Fibroblast of villous mesenchyme (primary cell): Measurements from ENCODE around the gene STUB1. TPM values are rescaled to one million over a fixed set of nuclear protein-coding genes. Genes with fewer than 3 reads are reported as not detected.

Experiments used
- DNase-seq: peaks from one replicate; pipeline ENCODE4 v3.0.0-alpha.2; 2010; ENCODE audit warnings: low read depth
- H3K4me3 ChIP-seq: 2 replicates; pipeline ENCODE4 v1.5.1; 2011; ENCODE audit warnings: low read depth, mild to moderate bottlenecking, low read length
- total RNA-seq: library from RNA; depleted of rRNA; stranded (reverse); fragments of >200 nt; gene quantifications from 2 replicates; pipeline ENCODE4 v1.2.3, GENCODE V29; 2012
- TF ChIP-seq, protein P1 (sequence below): IDR thresholded peaks from 2 replicates; pipeline ENCODE4 v1.5.1; 2012; ENCODE audit warnings: low read depth, mild to moderate bottlenecking, low read length; ENCODE audit not compliant: insufficient read depth

Gene STUB1
- total RNA-seq, 1 donor: 100 TPM

DNA sequence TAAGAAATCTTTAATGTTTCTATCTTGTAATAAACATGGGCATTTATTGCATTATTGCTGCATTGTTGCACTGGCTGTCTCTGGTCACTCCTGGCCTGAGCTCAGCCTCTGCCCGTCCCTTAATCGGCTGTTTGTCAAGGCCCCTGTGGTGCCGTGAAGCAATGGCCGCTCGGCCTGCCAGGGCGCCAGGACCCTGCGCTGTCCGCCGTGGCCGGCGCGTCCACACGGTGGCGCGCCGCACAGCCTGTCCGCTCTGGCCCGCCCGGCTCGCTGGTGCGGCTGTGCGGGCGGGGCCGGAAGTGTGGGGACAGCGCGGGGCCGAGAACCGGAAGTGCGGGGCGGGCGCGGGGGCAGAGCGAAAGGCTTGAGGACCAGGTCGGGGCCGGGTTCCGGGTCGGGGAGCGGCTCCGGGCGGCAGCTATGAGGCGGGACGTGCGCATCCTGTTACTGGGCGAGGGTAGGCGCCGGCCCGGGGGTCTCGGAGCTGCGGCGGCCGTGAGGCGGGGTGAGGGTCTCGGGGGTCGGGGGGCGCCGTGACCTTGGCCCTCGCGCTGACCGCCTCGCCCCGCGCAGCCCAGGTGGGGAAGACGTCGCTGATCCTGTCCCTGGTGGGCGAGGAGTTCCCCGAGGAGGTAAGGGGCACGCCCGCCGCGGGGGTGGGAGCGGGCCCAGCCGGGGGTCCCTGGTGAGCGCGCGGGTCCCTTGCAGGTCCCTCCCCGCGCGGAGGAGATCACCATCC is 12.3 kb upstream of the STUB1 start, which contains the start of gene RHOT2:
Gene RHOT2 (plus strand): TSS at position 353 of the 739 bp plus-strand sequence. CDS start 68 bp downstream, at position 421.
- H3K4me3 ChIP-seq: peak within 1 kb of the TSS; percentile 86
- peak; percentile 92 for DNase-seq
- TF ChIP-seq, protein P1, sequence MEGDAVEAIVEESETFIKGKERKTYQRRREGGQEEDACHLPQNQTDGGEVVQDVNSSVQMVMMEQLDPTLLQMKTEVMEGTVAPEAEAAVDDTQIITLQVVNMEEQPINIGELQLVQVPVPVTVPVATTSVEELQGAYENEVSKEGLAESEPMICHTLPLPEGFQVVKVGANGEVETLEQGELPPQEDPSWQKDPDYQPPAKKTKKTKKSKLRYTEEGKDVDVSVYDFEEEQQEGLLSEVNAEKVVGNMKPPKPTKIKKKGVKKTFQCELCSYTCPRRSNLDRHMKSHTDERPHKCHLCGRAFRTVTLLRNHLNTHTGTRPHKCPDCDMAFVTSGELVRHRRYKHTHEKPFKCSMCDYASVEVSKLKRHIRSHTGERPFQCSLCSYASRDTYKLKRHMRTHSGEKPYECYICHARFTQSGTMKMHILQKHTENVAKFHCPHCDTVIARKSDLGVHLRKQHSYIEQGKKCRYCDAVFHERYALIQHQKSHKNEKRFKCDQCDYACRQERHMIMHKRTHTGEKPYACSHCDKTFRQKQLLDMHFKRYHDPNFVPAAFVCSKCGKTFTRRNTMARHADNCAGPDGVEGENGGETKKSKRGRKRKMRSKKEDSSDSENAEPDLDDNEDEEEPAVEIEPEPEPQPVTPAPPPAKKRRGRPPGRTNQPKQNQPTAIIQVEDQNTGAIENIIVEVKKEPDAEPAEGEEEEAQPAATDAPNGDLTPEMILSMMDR: peak; percentile 71

DNA sequence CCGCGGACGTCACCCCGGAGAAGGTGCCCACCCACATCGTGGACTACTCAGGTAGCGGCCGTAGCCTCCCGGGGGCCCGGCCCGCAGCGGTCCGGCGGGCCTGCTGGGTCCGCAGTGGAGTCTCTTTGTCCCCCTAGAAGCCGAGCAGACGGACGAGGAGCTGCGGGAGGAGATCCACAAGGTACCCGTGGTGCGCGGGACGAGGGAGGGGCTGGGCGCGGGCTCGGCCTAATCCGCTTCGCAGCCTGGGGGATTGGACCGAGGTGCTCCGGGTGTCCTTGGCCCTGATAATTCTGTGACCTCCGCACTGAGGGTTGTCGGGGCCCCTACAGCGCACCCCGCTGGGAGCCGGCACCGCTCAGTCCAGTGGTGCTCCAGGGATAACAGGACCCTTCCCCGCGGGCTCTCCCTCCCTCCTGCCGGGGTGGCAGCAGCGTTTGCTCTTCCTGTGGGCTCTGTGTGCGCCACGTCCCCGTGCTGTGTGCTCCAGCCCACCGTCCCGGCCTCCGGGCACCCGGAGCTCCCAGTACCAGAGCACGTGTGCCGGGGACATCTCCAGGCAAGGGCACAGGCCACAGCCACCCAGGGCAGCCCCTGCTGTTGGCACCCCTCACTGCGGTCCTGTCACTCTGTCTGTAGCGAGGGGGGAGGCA is 11.6 kb upstream of the STUB1 start:
- no peak for DNase-seq
- TF ChIP-seq, protein P1: no peak
- H3K4me3 ChIP-seq: peak overlapping the region; percentile 86

DNA sequence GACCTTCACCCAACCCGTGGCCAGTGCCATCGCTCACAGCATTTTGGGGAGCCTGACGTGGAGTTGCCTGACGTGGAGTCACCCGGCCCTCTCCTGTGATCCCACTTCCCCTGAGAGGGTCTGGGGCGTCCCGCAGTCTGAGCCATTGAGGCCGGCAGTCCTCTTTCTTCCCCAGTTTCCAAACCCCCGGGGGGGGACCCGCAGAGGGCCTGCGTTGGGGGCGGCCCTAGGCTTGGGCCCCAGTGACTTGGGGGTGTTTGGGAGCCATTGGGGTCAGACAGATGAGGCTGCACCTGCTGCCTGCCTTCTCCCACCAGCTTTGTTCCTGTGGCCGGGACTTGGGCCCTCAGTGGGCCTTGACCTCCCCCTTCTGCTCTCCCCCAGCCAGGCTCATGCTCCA is 10.5 kb upstream of the STUB1 start:
- no peak overlapping the region for H3K4me3 ChIP-seq
- TF ChIP-seq, protein P1: no peak
- no peak for DNase-seq

DNA sequence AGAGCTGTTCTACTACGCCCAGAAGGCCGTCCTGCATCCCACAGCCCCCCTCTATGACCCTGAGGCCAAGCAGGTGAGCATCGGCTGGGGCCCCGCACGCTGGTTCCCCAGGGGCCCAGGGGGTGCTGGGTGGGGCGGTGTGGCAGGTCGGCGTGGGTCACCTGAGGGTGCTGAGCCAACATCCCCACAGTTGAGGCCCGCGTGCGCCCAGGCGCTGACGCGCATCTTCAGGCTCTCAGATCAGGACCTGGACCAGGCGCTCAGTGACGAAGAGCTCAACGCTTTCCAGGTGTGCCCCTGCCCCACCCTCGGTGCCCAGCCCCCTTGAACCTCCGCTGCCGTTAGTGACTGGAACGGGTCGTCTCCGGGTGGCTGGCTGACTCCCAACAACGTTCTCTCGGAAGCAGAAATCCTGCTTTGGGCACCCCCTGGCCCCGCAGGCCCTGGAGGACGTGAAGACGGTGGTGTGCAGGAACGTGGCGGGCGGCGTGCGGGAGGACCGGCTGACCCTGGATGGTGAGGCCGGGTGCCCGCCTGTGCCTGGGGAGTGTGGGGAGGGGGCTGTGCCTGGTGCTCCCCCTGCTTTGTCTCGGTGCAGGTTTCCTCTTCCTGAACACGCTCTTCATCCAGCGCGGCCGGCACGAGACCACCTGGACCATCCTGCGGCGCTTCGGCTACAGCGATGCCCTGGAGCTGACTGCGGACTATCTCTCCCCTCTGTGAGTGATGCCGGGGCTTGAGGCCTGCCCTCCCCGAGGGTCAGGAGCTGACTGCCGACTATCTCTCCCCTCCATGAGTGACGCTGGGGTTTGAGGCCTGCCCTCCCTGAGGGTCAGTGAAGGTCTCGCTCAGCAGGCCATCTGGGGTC is 9.5 kb upstream of the STUB1 start:
- H3K4me3 ChIP-seq: no peak overlapping the region
- no peak for DNase-seq
- TF ChIP-seq, protein P1: no peak

DNA sequence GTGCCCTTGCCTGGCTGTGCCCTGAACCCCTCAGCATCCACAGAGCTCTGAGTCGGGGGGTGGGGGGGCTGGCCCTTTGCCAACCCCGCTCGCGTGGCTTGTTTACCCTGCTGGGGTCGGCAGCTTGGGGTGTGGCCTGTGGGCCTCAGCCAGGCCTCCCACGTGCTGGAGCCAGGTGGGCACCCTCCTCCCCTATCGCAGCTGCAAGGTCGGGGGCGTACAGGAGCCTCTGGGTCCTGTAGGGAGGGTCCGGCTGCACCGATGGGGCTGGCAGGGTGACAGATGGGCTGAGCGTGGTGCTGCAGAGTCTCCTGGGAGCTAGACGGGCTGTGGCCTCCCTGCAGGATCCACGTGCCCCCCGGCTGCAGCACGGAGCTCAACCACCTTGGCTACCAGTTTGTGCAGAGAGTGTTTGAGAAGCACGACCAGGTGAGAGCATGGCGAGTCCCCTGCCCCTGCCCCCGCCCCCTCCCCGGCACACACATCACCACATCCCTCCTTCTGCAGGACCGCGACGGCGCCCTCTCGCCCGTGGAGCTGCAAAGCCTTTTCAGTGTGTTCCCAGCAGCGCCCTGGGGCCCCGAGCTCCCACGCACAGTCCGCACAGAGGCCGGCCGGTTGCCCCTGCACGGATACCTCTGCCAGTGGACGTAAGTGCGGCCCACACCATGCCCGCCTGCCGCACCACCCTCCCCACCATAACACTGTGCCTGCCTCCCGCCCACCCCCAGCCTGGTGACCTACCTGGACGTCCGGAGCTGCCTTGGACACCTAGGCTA is 8.7 kb upstream of the STUB1 start:
- no peak for DNase-seq
- H3K4me3 ChIP-seq: no peak overlapping the region
- TF ChIP-seq, protein P1: no peak

DNA sequence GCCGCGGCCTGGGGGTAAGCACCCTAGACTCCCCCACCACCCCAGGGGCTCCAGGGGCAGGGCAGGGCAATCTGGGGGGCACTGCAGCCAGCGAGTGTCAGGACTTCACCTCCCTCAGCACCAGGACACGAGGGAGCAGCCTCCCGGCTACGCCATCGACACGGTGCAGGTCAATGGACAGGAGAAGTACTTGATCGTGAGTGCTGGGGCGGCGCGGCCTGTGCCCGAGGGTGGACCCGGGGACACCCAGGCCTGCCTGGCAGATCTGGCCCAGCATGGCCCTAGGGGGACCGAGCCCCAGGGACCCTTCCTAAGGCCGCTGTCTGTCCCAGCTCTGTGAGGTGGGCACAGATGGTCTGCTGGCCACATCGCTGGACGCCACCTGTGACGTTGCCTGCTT is 7.8 kb upstream of the STUB1 start:
- DNase-seq: no peak
- TF ChIP-seq, protein P1: no peak
- no peak overlapping the region for H3K4me3 ChIP-seq
